Effector memory CD8-positive, alpha-beta T cell (primary cell): ENCODE measurements around the gene LMO2.

Experiments used
- ATAC-seq: fragments of 150-1000 bp; cut with Tn5 transposase; replicated peaks from 2 replicates; pipeline ENCODE4 v1.10.0; 2021; ENCODE audit warnings: mild to moderate bottlenecking, moderate library complexity
- DNase-seq, 3 experiments: peaks; one replicate each; pipeline ENCODE4 v3.0.0; 2021
- H3K27ac Mint-ChIP-seq, 2 donors: one replicate each; pipeline ENCODE4 v1.8.0; 2022; ENCODE audit warnings: mild to moderate bottlenecking in 2 of 2, mixed read lengths in 2 of 2, moderate library complexity in 2 of 2
- H3K27me3 Mint-ChIP-seq, 2 donors: one replicate each; pipeline ENCODE4 v1.8.0; 2022; ENCODE audit warnings: mixed read lengths in 2 of 2
- H3K36me3 Mint-ChIP-seq: one replicate; pipeline ENCODE4 v1.8.0; 2022; ENCODE audit warnings: mild to moderate bottlenecking, moderate library complexity, mixed read lengths; ENCODE audit not compliant: insufficient read depth
- H3K4me1 Mint-ChIP-seq, 2 donors: one replicate each; pipeline ENCODE4 v1.8.0; 2022; ENCODE audit warnings: low read depth in 2 of 2, mixed read lengths in 2 of 2
- H3K4me3 Mint-ChIP-seq, 2 donors: one replicate each; pipeline ENCODE4 v1.8.0; 2022; ENCODE audit warnings: mild to moderate bottlenecking in 2 of 2, mixed read lengths in 2 of 2, moderate library complexity in 2 of 2
- H3K9me3 Mint-ChIP-seq, 2 donors: one replicate each; pipeline ENCODE4 v1.8.0; 2022; ENCODE audit warnings: mixed read lengths in 2 of 2

LMO2 gene

GRCh38 chr11:33874910-33875490 is 16.9 kb downstream of the LMO2 start:
- Mint-ChIP-seq H3K9me3 (no peaks in the 10 kb centered on the region), H3K27ac (no peak overlapping the region), H3K4me3 (no peak overlapping the region), H3K36me3 (no peaks in the 10 kb centered on the region), H3K4me1 (peaks cover 2 to 6% of the 10 kb centered on the region in 2 donors), H3K27me3 (peaks cover 74 to 92% of the 10 kb centered on the region in 2 donors)
- no peak for ATAC-seq
- DNase-seq = no peak

DNA sequence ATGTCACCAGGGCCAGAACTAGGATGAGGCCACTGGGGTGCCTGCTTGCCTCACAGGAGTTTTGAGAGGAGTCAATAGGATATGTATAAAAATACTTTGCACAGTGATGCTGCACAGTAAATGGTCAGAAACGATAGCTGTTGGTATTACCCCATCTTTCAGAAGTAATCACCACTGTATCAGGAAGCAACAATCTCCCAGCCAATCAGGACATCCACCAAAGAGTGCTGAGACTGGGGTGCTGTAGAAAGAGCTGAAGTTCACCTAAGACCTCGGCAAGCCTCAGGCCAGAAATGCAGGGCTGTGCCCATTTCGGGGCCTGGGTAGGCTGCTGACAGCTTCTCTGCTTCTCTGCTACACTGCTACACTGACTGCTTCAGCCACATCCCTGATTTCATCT is 17.4 kb downstream of the LMO2 start:
- no peaks in the 10 kb centered on the region for H3K9me3 Mint-ChIP-seq
- DNase-seq = no peak
- H3K27me3 Mint-ChIP-seq = peaks cover 77 to 92% of the 10 kb centered on the region in 2 donors
- H3K4me3 Mint-ChIP-seq = no peak overlapping the region
- ATAC-seq = no peak
- no peaks in the 10 kb centered on the region for H3K36me3 Mint-ChIP-seq
- H3K27ac Mint-ChIP-seq = no peak overlapping the region
- peaks cover 5 to 8% of the 10 kb centered on the region in 2 donors for H3K4me1 Mint-ChIP-seq

DNA sequence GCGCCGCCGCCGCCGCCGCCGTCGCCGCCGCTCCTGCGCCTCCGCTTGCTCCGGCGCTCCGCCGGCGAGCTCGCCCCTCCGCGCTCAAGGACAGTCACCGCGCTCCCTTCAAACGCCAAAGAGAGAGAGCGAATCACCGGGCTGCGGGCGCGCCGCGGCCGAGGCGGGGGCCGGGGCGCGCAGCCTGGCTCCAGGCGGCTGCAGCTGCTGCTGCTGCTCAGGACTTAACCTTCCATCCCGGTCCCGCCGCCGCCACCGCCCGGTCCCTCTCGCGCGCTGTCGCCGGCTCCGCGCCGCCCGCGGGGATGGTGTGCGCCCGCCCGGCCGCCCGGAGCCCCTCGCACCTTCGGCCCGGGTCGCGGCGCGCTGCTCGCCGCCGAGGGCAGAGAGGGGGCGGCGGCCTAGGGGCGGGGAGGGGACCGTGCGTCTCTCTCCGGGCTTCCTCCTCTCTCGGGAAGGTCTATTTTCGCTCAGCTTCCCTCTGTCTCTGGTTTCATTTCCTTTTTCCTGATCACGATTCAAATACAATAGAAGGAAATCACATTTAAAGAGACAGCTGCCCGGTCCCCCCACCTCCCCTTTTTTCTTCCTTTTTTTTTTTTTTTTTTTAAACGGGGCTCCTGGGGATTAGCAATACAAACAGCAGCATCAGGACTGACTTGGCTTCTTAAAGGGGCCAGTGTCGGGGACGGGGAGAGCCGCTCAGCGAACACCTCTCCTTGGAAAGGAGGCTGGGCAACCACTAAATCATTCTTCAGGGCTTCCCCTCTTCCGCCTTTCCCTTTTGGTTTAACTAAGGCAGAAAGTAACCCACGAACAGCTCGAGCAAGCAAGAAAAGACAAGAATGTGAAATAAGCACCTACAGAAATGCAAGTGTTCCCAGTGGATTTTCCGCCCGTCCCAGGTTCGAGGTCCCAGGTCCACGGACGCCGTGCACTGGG is 22.1 kb downstream of the LMO2 start:
- peak overlapping the region in 1 of 2 donors; percentile 31 for H3K27ac Mint-ChIP-seq

DNA sequence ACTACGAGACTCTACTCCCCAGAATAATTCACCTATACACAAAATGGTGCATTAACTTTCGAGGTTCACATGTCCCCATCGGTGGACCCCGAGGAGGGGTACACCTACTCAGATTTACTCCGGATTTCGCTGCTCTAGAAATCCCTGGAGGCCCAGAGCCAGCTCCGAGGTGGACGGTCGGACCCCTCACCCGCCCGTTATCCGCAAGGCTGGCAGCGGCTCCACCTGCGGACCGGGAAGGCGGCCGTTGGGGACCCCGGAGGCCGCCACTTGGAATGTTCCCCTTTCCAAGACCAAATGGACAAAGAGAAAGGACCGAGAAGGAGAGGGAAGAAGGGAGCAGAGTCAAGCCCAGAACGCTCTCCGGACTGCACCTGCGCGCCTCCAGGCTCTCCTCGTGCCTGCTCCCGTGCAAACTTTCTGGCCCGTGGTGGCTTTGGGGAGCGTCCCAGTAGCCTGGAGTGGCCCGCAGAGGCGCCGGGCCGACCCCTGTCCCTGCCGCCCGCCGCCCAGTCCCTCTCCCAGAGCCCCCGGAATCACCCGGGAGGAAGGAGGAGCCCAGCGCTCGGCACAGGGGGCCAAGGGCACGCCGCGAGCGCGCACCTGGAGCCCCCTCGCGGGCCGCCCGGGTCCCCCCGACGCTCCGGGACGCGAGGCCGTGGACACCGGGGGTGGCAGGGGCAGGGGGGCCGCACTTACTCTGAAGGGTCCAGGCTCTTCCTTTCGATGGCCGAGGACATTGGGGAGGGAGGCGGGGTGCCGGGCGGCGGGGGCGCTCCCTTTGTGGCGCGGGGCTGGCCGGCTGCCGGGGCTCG is 23.0 kb downstream of the LMO2 start:
- Mint-ChIP-seq H3K27ac (no peak overlapping the region), H3K27me3 (peaks cover 74 to 86% of the 10 kb centered on the region in 2 donors), H3K4me3 (peak overlapping the region; percentile 40 to 49), H3K36me3 (no peaks in the 10 kb centered on the region), H3K9me3 (no peaks in the 10 kb centered on the region), H3K4me1 (peaks cover 5 to 8% of the 10 kb centered on the region in 2 donors)
- no peak for ATAC-seq
- DNase-seq = no peak

More for the DNA sequence above, 22.1 kb downstream of the LMO2 start:
- H3K36me3 Mint-ChIP-seq = no peaks in the 10 kb centered on the region
- H3K4me3 Mint-ChIP-seq = peak overlapping the region; percentile 95 to 96
- DNase-seq = no peak
- peak; percentile 59 for ATAC-seq
- H3K27me3 Mint-ChIP-seq = peaks cover 74 to 86% of the 10 kb centered on the region in 2 donors
- peaks cover 5 to 8% of the 10 kb centered on the region in 2 donors for H3K4me1 Mint-ChIP-seq
- H3K9me3 Mint-ChIP-seq = no peaks in the 10 kb centered on the region

DNA sequence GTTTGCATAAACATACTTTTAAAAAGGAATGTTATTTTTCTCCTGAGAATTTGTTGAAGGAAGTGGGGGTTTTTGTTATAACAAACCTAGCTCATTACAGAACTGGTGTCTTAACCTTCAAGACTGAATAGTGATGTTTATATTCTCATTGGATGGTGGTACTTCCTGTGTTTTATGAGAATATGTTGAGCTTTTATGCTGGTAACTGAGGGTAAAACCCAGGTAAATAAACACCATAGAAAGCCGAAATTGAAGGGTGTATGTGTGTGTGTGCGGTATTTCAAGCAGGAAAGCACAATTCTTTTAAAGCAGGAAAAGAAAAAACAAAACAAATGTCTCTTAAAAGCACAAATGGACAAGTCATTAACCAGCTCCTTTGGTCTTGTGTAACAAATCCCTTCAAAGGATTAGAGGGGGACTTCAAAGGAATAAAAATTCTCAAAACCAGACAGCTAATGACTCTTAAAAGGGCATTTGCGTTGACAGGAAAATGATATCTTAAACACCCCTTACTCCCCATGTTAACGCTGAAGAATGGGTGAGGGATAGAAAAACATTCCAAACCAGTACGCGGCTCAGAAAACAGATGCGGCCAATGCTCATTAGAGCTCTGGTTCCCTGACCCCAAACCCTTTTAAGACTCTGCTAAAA is 23.8 kb downstream of the LMO2 start:
- peak overlapping the region; percentile 40 to 49 for H3K4me3 Mint-ChIP-seq

GRCh38 chr11:33867561-33867960 is 24.3 kb downstream of the LMO2 start:
- peak overlapping the region in 1 of 2 donors; percentile 40 for H3K4me3 Mint-ChIP-seq
- H3K36me3 Mint-ChIP-seq = no peaks in the 10 kb centered on the region
- no peaks in the 10 kb centered on the region for H3K9me3 Mint-ChIP-seq
- no peak for DNase-seq
- no peak overlapping the region for H3K27ac Mint-ChIP-seq
- peaks cover 75 to 86% of the 10 kb centered on the region in 2 donors for H3K27me3 Mint-ChIP-seq
- peaks cover 5 to 8% of the 10 kb centered on the region in 2 donors for H3K4me1 Mint-ChIP-seq
- ATAC-seq = no peak

More for the DNA sequence above, 23.8 kb downstream of the LMO2 start:
- peaks cover 5 to 8% of the 10 kb centered on the region in 2 donors for H3K4me1 Mint-ChIP-seq
- H3K27me3 Mint-ChIP-seq = peaks cover 76 to 87% of the 10 kb centered on the region in 2 donors
- DNase-seq (no peak), ATAC-seq (no peak)
- H3K27ac Mint-ChIP-seq = no peak overlapping the region
- no peaks in the 10 kb centered on the region for H3K9me3 Mint-ChIP-seq
- no peaks in the 10 kb centered on the region for H3K36me3 Mint-ChIP-seq

DNA sequence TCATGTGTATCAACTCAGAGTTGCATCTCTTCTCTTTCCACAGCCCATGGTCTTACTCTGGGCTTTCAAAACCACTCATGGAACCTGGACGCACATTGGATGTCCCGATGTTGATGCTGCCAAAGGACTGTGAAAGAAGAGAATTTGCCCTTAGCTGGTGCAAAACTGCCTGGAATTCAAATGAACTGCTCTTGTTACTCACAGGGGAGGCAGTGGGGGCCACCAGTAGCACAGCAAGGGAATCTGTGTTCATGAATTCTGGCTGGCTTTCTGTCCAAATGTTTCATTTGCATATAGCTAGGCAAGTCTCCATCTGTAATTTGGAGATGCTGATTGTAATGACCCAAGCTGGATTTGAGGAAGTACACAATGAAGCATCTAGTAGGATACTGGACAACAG is 24.9 kb downstream of the LMO2 start:
- H3K27me3 Mint-ChIP-seq = peaks cover 75 to 80% of the 10 kb centered on the region in 2 donors
- DNase-seq (no peak), ATAC-seq (no peak)
- H3K27ac Mint-ChIP-seq = no peak overlapping the region
- H3K4me1 Mint-ChIP-seq = peaks cover 5 to 8% of the 10 kb centered on the region in 2 donors
- H3K9me3 Mint-ChIP-seq = no peaks in the 10 kb centered on the region
- H3K36me3 Mint-ChIP-seq = no peaks in the 10 kb centered on the region
- H3K4me3 Mint-ChIP-seq = no peak overlapping the region

- Mint-ChIP-seq H3K36me3 (peaks cover 2% of the 10 kb centered on the region), H3K27ac (no peak overlapping the region), H3K4me1 (no peaks in the 10 kb centered on the region), H3K4me3 (no peak overlapping the region), H3K9me3 (no peaks in the 10 kb centered on the region), H3K27me3 (peaks cover 76 to 84% of the 10 kb centered on the region in 2 donors)
- ATAC-seq = no peak
- no peak for DNase-seq
These were observed 27.4 kb downstream of the LMO2 start for GRCh38 chr11:33864479-33864878.

DNA sequence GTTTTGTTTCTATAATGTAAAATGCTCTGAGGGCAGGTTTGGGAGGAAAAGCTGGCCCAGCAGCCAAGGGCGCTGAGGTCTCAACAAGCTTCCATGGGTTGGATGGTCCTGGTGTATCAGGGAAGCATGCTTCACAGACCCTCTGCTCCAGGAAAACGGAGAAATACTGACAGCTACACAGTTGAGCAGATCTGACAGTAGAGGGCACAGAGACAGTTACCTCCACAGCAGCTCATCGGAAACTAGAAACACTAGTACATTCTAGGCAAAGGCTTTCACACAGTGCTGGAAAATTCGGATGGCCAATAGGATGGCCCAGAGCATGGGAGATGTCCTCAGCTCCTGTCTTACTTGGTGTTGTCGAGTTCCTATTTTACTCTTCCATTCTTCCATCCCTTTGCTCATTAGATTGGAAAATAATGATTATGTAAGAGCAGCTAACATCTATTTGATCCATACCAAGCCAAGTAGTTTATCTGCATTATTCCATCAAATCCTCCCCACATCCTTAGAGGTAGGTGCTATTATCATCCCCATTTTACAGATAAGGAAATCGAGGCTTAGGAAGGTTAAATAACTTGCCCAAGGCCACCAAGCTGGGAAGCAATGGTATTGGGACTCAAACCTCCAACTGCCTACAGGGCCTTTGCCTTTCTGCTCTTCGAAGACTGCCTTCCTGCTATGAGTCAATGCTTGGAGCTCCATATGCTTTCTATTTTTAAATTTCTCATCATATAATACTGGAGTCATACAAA is 28.3 kb downstream of the LMO2 start:
- Mint-ChIP-seq H3K27ac (no peak overlapping the region), H3K36me3 (peaks cover 2% of the 10 kb centered on the region), H3K4me3 (no peak overlapping the region), H3K27me3 (peaks cover 83 to 90% of the 10 kb centered on the region in 2 donors), H3K4me1 (no peaks in the 10 kb centered on the region), H3K9me3 (no peaks in the 10 kb centered on the region)
- ATAC-seq (no peak), DNase-seq (no peak)

- H3K36me3 Mint-ChIP-seq = peaks cover 2% of the 10 kb centered on the region
- H3K9me3 Mint-ChIP-seq = no peaks in the 10 kb centered on the region
- peaks cover 77 to 82% of the 10 kb centered on the region in 2 donors for H3K27me3 Mint-ChIP-seq
- no peak for DNase-seq
- peaks cover 0 to 4% of the 10 kb centered on the region in 2 donors for H3K4me1 Mint-ChIP-seq
- no peak for ATAC-seq
- no peak overlapping the region for H3K27ac Mint-ChIP-seq
- H3K4me3 Mint-ChIP-seq = no peak overlapping the region
These were observed 29.8 kb downstream of the LMO2 start for GRCh38 chr11:33861941-33862589.

DNA sequence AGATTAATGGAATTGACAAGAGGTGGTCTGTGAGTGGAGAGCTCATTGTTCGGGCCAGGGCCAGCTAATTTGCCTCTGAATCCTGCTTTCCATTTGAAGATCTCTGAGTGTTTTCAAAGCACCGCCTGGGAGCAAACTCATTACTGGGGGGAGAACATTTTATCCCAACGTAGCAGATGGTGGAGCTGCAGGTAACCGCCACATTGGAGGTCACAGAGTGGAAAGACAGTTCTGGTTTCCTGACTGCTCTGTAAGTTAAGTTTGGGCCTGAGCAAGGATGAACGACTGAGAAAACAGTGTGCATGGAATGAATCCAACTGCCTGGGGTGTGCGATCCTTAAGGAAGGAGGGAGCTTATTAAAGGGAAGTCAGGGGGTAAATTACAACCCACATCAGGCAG is 30.5 kb downstream of the LMO2 start:
- peaks cover 78% of the 10 kb centered on the region in 2 donors for H3K27me3 Mint-ChIP-seq
- peaks cover 0 to 4% of the 10 kb centered on the region in 2 donors for H3K4me1 Mint-ChIP-seq
- no peak overlapping the region for H3K27ac Mint-ChIP-seq
- no peak overlapping the region for H3K4me3 Mint-ChIP-seq
- H3K36me3 Mint-ChIP-seq = peaks cover 2% of the 10 kb centered on the region
- DNase-seq (no peak), ATAC-seq (no peak)
- H3K9me3 Mint-ChIP-seq = no peaks in the 10 kb centered on the region

- H3K4me3 Mint-ChIP-seq = no peak overlapping the region
- peaks cover 0 to 4% of the 10 kb centered on the region in 2 donors for H3K4me1 Mint-ChIP-seq
- H3K36me3 Mint-ChIP-seq = peaks cover 2% of the 10 kb centered on the region
- no peak for DNase-seq
- peaks cover 78 to 79% of the 10 kb centered on the region in 2 donors for H3K27me3 Mint-ChIP-seq
- H3K27ac Mint-ChIP-seq = no peak overlapping the region
- H3K9me3 Mint-ChIP-seq = no peaks in the 10 kb centered on the region
- no peak for ATAC-seq
These were observed 30.9 kb downstream of the LMO2 start for GRCh38 chr11:33860926-33861325.
